Common myeloid progenitor, CD34-positive (primary cell): ENCODE measurements around the gene JAKMIP1.

Experiments used
- CTCF ChIA-PET: fragments of 350-600 bp; sonication (Branson Sonifier 250); formaldehyde crosslinking; loops from one replicate; lab custom pipeline; 2021; ENCODE audit warnings: antibody characterized with exemption; lab: Charles Lee
- POLR2A ChIA-PET: fragments of 350-600 bp; sonication (Branson Sonifier 250); formaldehyde crosslinking; loops from one replicate; lab custom pipeline; 2021; ENCODE audit warnings: antibody characterized with exemption; lab: Charles Lee
- DNase-seq, 3 donors: peaks; one replicate each; pipeline versions ENCODE4 v3.0.0 to v3.0.0-alpha.2; 2013
- H3K27ac ChIP-seq, 2 experiments: 1 replicate in 1 of 2; 2 replicates in 1 of 2; pipeline ENCODE4 v1.7.0; 2013; ENCODE audit warnings: inconsistent platforms in 2 of 2, low read length in 2 of 2, mild to moderate bottlenecking in 2 of 2, low read depth in 1 of 2, moderate library complexity in 1 of 2; ENCODE audit not compliant: severe bottlenecking in 2 of 2, insufficient read depth in 1 of 2, poor library complexity in 1 of 2
- H3K27me3 ChIP-seq, 5 experiments: replicated peaks in 2 of 5; 1 replicate in 3 of 5; 2 replicates in 2 of 5; pipeline versions ENCODE4 v1.6.1 to v1.7.0; 2013; ENCODE audit warnings: low read length in 4 of 5, mild to moderate bottlenecking in 2 of 5, moderate library complexity in 2 of 5, inconsistent platforms in 1 of 5; ENCODE audit not compliant: insufficient read depth in 5 of 5, control insufficient read depth in 4 of 5
- H3K36me3 ChIP-seq, 4 experiments: 1 replicate in 2 of 4; 2 replicates in 2 of 4; pipeline versions ENCODE4 v1.6.1 to v1.7.0; 2013; ENCODE audit warnings: low read length in 3 of 4, control low read depth in 1 of 4, mild to moderate bottlenecking in 1 of 4; ENCODE audit not compliant: control insufficient read depth in 4 of 4, insufficient read depth in 4 of 4
- H3K4me1 ChIP-seq, 4 experiments: 1 replicate in 3 of 4; 2 replicates in 1 of 4; pipeline versions ENCODE4 v1.6.1 to v1.7.1; 2013; ENCODE audit warnings: low read length in 3 of 4, mild to moderate bottlenecking in 3 of 4, control low read depth in 1 of 4, inconsistent platforms in 1 of 4, moderate library complexity in 1 of 4; ENCODE audit not compliant: control insufficient read depth in 4 of 4, insufficient read depth in 4 of 4; ENCODE audit errors: control extremely low read depth in 1 of 4
- H3K4me3 ChIP-seq, 7 experiments: 1 replicate in 4 of 7; 2 replicates in 3 of 7; pipeline versions ENCODE4 v1.5.1 to v1.7.0; 2013; ENCODE audit warnings: mild to moderate bottlenecking in 7 of 7, low read length in 6 of 7, moderate library complexity in 6 of 7, inconsistent platforms in 2 of 7, low read depth in 2 of 7, control low read depth in 1 of 7; ENCODE audit not compliant: insufficient read depth in 4 of 7, control insufficient read depth in 1 of 7; ENCODE audit errors: extremely low read depth in 1 of 7
- H3K9me3 ChIP-seq, 5 experiments: 1 replicate in 4 of 5; 2 replicates in 1 of 5; pipeline versions ENCODE4 v1.6.1 to v1.7.1; 2013; ENCODE audit warnings: low read length in 4 of 5, mild to moderate bottlenecking in 2 of 5, inconsistent platforms in 1 of 5, low read depth in 1 of 5, moderate library complexity in 1 of 5; ENCODE audit not compliant: control insufficient read depth in 4 of 5, insufficient read depth in 2 of 5; ENCODE audit errors: control extremely low read depth in 1 of 5
- WGBS: methylation state at CpG from one replicate; pipeline ENCODE4 v1.1.5; 2013; ENCODE audit not compliant: insufficient coverage; 5-methylcytosine and 5-hydroxymethylcytosine counted together

Gene JAKMIP1

DNA sequence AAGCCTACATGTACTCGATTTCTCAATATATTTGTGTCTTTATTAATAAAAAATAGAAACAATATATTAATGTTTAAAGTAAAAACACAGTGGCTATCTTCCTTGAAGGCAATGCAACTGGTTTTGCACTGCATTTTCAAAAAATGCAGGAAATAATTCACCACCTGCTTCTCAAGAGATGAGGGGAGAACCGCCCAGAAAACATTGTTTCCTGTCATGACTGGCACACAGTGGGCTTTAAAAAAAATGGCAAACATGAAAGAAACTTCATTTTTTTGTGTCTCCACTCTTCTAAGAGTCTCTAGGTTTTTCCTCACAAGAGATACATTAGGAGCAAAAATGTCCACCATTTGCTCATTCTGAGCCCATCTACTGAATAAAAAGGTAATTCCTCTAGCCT lies 131.4 kb downstream of the JAKMIP1 start:
- no peaks in the 10 kb centered on the region for H3K27me3 ChIP-seq
- no peak overlapping the region for H3K4me3 ChIP-seq
- no peaks in the 10 kb centered on the region for H3K36me3 ChIP-seq
- WGBS, result 11% methylated on average over 1 of the region's 2 CpGs
- DNase-seq, result peak; percentile 24 to 78 (median 70)
- H3K27ac ChIP-seq, result no peak overlapping the region
- ChIA-PET CTCF (no interaction called here), POLR2A (no interaction called here)
- H3K9me3 ChIP-seq, result no peaks in the 10 kb centered on the region
- peaks cover 0 to 36% (median 15%) of the 10 kb centered on the region in 4 experiments for H3K4me1 ChIP-seq

DNA sequence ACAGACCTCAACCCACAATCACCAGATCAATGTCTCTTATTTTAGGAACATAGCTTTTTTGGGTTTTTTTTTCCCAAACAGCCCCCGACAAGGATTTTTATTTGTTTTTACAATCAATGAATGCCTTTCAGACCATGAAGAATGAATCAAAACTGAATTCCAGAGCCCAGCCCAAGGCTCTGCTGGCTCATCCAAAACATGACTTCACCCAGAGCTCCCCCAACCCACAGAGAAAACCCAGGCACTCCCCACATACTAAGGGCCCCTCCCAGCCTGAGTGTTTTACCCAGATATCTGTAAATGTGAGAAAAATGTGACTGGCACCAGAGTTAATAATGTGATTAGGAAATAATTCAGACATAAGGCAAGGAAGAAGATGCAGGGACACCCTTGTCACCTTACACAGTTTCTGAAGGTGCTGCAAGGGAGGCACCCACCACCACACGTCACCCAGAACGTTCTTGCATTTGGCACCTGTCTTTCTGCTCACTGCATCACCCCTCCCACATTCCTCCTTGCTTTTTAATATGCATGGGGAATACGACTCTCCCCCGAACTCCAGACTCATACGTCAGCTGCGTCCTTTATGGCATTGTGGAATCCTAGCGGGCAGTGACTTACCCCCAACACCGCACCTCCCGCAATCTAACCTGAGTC lies 134.3 kb downstream of the JAKMIP1 start:
- WGBS, result 97% methylated on average over 10 of the region's 10 CpGs
- CTCF ChIA-PET, result interaction anchor here (1.6 kb wide), 1 partner anchor 14 kb away, joined by 4 read pairs; no protein-coding TSS in a partner anchor

GRCh38 chr4:6065166-6065565 lies 135.2 kb downstream of the JAKMIP1 start:
- WGBS, result 94% methylated on average over 2 of the region's 5 CpGs
- Histone ChIP-seq H3K36me3 (no peaks in the 10 kb centered on the region), H3K27ac (no peak overlapping the region), H3K4me3 (no peak overlapping the region), H3K9me3 (peaks cover 0 to 11% (median 6%) of the 10 kb centered on the region in 5 experiments), H3K27me3 (peaks cover 0 to 5% (median 0%) of the 10 kb centered on the region in 5 experiments), H3K4me1 (peaks cover 0 to 20% (median 9%) of the 10 kb centered on the region in 4 experiments)
- POLR2A ChIA-PET, result interaction anchor here (0.7 kb wide), 1 partner anchor 1063 kb away, joined by 4 read pairs; no protein-coding TSS in a partner anchor
- CTCF ChIA-PET, result interaction anchor here (1.6 kb wide), 1 partner anchor 14 kb away, joined by 4 read pairs; no protein-coding TSS in a partner anchor
- no peak for DNase-seq

More for the DNA sequence above, 134.3 kb downstream of the JAKMIP1 start:
- Histone ChIP-seq H3K27ac (no peak overlapping the region), H3K9me3 (peaks cover 0 to 3% (median 0%) of the 10 kb centered on the region in 5 experiments), H3K36me3 (no peaks in the 10 kb centered on the region), H3K4me3 (no peak overlapping the region), H3K27me3 (peaks cover 0 to 5% (median 0%) of the 10 kb centered on the region in 5 experiments), H3K4me1 (peaks cover 0 to 24% (median 10%) of the 10 kb centered on the region in 4 experiments)
- DNase-seq, result no peak
- POLR2A ChIA-PET, result no interaction called here

DNA sequence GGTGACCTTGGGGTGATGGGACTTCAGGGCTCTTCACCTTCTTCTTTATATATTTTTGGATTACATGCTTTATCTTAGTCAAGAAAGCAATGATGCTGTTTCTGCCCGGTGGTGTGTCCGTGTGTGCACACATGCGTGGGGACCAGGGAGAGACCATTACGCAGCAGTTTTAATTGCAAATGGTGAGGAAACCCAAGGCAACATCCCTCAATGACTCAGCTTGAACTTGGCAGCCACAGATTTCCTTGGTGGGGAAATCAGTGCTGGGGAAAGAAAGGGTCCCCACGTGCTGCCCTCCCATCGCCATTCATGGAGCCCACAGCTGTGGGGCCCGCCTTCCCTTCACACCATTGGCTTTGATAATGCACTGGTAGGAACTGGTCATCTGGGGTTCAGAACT lies 136.0 kb downstream of the JAKMIP1 start:
- Histone ChIP-seq H3K27ac (no peak overlapping the region), H3K27me3 (peaks cover 0 to 5% (median 0%) of the 10 kb centered on the region in 5 experiments), H3K4me3 (no peak overlapping the region), H3K4me1 (peaks cover 0 to 13% (median 5%) of the 10 kb centered on the region in 4 experiments), H3K36me3 (no peaks in the 10 kb centered on the region), H3K9me3 (peaks cover 0 to 19% (median 14%) of the 10 kb centered on the region in 5 experiments)
- POLR2A ChIA-PET, result interaction anchor here (0.7 kb wide), 1 partner anchor 1064 kb away, joined by 4 read pairs; no protein-coding TSS in a partner anchor
- CTCF ChIA-PET, result no interaction called here
- WGBS, result 59% methylated on average over 3 of the region's 7 CpGs
- no peak for DNase-seq

GRCh38 chr4:6063684-6064083 lies 136.7 kb downstream of the JAKMIP1 start:
- Histone ChIP-seq H3K27ac (no peak overlapping the region), H3K36me3 (no peaks in the 10 kb centered on the region), H3K4me3 (no peak overlapping the region), H3K9me3 (peaks cover under 1 to 26% (median 21%) of the 10 kb centered on the region in 5 experiments), H3K27me3 (peaks cover 0 to 5% (median 0%) of the 10 kb centered on the region in 5 experiments), H3K4me1 (peaks cover 0 to 7% (median 2%) of the 10 kb centered on the region in 4 experiments)
- DNase-seq, result no peak
- ChIA-PET POLR2A (no interaction called here), CTCF (no interaction called here)
- WGBS, result 92% methylated on average over 10 of the region's 10 CpGs

DNA sequence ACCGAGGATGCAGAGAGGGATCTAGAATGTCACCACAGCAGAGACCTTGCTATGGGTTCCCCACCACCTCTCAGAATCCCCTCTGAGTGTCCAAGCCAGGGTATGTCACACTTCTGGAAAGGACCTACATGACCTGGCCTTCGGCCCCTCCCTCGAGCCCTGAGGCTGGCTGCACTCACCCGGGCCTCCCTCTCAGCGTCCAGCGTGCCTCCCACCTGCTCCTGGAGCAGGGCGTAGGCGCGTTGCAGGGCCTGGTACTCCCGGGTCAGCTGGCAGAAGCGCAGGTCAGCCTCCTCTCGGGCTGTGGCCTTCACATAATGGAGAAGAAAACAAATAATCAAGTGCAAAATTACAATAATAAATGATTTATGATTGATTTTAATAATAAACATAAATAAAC lies 138.2 kb downstream of the JAKMIP1 start:
- peaks cover 3 to 41% (median 33%) of the 10 kb centered on the region in 5 experiments for H3K9me3 ChIP-seq
- ChIA-PET CTCF (interaction anchor here (0.8 to 2.3 kb wide), 2 partner anchors 9 to 62 kb away, joined by 3 to 5 read pairs; no protein-coding TSS in a partner anchor), POLR2A (no interaction called here)
- no peak overlapping the region for H3K4me3 ChIP-seq
- WGBS, result 95% methylated on average over 7 of the region's 12 CpGs
- no peak for DNase-seq
- H3K36me3 ChIP-seq, result no peaks in the 10 kb centered on the region
- no peaks in the 10 kb centered on the region for H3K4me1 ChIP-seq
- peaks cover 0 to 5% (median 0%) of the 10 kb centered on the region in 5 experiments for H3K27me3 ChIP-seq
- no peak overlapping the region for H3K27ac ChIP-seq

DNA sequence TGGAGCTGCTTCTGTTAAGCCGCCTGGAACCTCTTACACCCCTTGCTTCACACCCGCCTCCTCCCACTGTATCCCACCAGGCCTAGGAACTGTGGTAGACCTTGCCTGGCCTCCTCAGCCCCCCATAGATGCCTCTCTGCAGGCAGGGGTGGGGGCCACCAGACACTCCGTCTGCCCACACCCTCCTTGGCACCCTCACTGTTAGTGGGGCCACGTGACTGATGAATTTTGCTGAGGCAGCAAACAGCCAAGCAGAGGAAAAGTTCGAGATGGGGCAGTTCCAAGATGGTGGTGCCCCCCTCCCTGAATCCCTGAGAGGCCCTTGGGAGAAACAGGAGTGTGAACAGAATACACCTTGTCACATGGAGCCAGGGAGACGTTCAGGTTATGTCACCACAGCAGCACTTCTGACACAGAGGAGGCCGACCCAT lies 141.0 kb downstream of the JAKMIP1 start:
- 100% methylated on average over 5 of the region's 7 CpGs for WGBS
- DNase-seq, result no peak
- peaks cover 3 to 48% (median 38%) of the 10 kb centered on the region in 5 experiments for H3K9me3 ChIP-seq
- H3K4me3 ChIP-seq, result no peak overlapping the region
- no peaks in the 10 kb centered on the region for H3K4me1 ChIP-seq
- ChIA-PET CTCF (interaction anchor here (1.3 kb wide), 1 partner anchor 28 kb away, joined by 5 read pairs; no protein-coding TSS in a partner anchor), POLR2A (no interaction called here)
- no peak overlapping the region for H3K27ac ChIP-seq
- peaks cover 0 to 5% (median 0%) of the 10 kb centered on the region in 5 experiments for H3K27me3 ChIP-seq
- H3K36me3 ChIP-seq, result no peaks in the 10 kb centered on the region
